ENCODE data around the gene TEX264.

DNA sequence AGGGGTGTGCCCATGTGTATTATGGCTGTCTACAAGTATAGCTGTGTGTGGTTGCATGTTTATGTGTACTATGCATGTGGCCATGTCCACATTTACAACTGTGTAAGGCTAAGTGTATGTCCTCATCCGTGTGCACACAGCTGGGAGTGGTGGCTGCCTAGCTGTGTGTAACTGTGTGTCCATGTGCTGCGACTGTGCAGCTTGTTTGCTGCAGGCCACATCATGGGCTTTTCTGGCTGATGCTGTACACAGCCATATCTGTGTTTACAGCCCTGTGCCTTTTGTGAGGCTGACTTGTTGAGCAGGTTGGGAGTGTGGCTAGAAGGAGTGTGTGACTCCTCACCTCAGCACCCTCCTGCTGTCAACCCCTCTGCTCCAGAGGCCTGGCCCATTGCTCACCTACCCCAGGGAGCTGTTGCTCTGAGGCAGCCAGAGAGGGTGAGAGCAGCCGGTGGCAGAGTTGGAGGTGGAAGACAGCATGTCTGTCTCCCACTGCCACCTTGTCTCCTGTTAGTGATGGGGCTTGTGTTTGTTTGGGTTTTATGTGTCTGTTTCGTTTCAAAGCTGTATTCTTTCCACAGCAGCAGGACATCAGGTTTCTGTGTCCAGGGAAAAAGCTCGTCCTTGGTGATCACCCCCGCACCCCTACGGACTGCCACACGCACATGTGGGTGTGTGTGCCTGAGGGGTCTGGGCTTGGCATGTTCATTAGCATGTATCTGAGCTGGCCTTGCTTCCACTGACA, 34.4 kb downstream of the TEX264 start:
- no peak for TF ChIP-seq EZH2 (IDR thresholded peaks at IDR 0.05)
- no peak for TF ChIP-seq POLR2AphosphoS5 (IDR thresholded peaks at IDR 0.05; ENCODE audit: borderline replicate concordance, low read depth, low read length)
- TF ChIP-seq FOXP2 (optimal IDR thresholded peaks at IDR 0.05; ENCODE audit: control extremely low read depth, extremely low read length, insufficient read depth), result no peak

All from SK-N-MC (cell line).